Suprapubic skin (tissue), 4 donors: Measurements from ENCODE around the gene KCNIP3.

Source experiments
- EP300 ChIP-seq: sonication (generic); formaldehyde crosslinking; IDR thresholded peaks from one replicate; pipeline ENCODE4 v1.6.1; 2017; ENCODE audit warnings: antibody characterized with exemption
- POLR2A ChIP-seq, 2 donors: fragments of 450-650 bp; IDR thresholded peaks; one replicate each; pipeline ENCODE4 v1.6.1; 2017; ENCODE audit warnings: antibody characterized with exemption in 2 of 2, mild to moderate bottlenecking in 2 of 2, moderate library complexity in 2 of 2
- POLR2AphosphoS5 ChIP-seq, 3 donors: sonication (generic); formaldehyde crosslinking; IDR thresholded peaks; one replicate each; pipeline ENCODE4 v1.6.1; 2017; ENCODE audit warnings: antibody characterized with exemption in 3 of 3
- TF ChIP-seq, protein P1 (sequence below), 2 donors: fragments of 200-600 bp in 1 of 2; fragments of 450-650 bp in 1 of 2; sonication (generic) in 1 of 2; IDR thresholded peaks; one replicate each; pipeline ENCODE4 v1.5.1; 2016 to 2019; ENCODE audit warnings: antibody characterized with exemption in 2 of 2, mild to moderate bottlenecking in 1 of 2, moderate library complexity in 1 of 2

DNA sequence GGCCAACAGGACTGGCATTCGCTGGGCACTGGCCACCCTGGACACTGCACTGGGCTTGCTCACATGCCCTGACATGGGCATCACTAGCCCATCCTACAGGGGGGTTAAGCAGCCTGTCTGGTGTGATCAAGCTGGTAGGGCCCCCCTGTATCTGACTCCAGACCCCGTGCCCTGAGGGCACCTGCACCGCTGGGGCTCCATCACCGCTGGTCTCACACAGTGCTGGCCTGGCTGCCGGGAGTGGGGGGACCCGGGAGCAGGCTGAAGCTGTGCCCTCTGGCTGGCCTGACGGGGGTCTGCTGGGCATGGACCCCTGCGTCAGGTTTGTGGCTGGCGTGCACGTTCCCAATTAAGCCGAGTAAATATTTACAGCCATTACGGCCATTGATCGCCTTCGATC lies 32.3 kb downstream of the KCNIP3 start:
- TF ChIP-seq, protein P1, sequence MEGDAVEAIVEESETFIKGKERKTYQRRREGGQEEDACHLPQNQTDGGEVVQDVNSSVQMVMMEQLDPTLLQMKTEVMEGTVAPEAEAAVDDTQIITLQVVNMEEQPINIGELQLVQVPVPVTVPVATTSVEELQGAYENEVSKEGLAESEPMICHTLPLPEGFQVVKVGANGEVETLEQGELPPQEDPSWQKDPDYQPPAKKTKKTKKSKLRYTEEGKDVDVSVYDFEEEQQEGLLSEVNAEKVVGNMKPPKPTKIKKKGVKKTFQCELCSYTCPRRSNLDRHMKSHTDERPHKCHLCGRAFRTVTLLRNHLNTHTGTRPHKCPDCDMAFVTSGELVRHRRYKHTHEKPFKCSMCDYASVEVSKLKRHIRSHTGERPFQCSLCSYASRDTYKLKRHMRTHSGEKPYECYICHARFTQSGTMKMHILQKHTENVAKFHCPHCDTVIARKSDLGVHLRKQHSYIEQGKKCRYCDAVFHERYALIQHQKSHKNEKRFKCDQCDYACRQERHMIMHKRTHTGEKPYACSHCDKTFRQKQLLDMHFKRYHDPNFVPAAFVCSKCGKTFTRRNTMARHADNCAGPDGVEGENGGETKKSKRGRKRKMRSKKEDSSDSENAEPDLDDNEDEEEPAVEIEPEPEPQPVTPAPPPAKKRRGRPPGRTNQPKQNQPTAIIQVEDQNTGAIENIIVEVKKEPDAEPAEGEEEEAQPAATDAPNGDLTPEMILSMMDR (IDR thresholded peaks at IDR 0.05) = no peak
- TF ChIP-seq POLR2A (IDR thresholded peaks at IDR 0.05) = no peak
- TF ChIP-seq EP300 = no peak
- no peak for TF ChIP-seq POLR2AphosphoS5 (IDR thresholded peaks at IDR 0.05)
